ENCODE data around the gene DMGDH.

DNA sequence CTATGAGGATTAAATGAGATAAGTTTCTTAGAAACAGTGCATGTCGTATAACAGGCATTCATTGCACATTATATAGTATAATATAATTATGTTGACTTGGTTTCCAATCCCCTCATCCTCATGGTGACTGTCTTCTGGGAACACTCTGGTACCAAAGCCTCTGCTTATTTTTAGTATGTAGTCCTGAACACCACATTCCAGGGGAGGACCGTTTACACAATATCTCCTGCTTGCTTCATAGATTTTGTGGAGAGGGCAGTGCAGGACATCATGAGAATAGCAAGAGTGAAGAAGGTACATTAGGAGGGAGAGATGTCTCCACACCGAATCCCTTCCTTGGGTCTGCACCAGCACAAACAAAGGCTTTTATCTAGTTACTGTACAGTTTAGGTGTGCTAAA lies 21.6 kb upstream of the DMGDH start:
- TF ChIP-seq CTCF (conservative IDR thresholded peaks at IDR 0.05; ENCODE audit: low read depth, low read length) (no peak), ELK1 (IDR thresholded peaks at IDR 0.05; ENCODE audit: borderline replicate concordance, low read depth, low read length) (no peak), RAD21 (IDR thresholded peaks at IDR 0.05; ENCODE audit: low read length) (no peak), MAZ (IDR thresholded peaks at IDR 0.05; ENCODE audit: borderline replicate concordance, low read depth, low read length) (no peak), MXI1 (IDR thresholded peaks at IDR 0.05; ENCODE audit: borderline replicate concordance, low read depth, low read length) (no peak), POLR2A (IDR thresholded peaks at IDR 0.05; ENCODE audit: low read depth, low read length) (no peak), RCOR1 (IDR thresholded peaks at IDR 0.05; ENCODE audit: insufficient replicate concordance, low read length) (no peak), BHLHE40 (IDR thresholded peaks at IDR 0.05; ENCODE audit: low read depth, low read length) (no peak), CEBPB (IDR thresholded peaks at IDR 0.05; ENCODE audit: low read depth, low read length) (no peak), USF2 (IDR thresholded peaks at IDR 0.05; ENCODE audit: low read depth, low read length) (no peak), FOS (IDR thresholded peaks at IDR 0.05; ENCODE audit: low read depth, low read length) (no peak)
